SKM-1 (cell line): ENCODE results near the gene EMSY.

Experiments used
- DNase-seq: peaks from one replicate; lab custom pipeline; 2025; ENCODE audit not compliant: unreplicated experiment; lab: John Stamatoyannopoulos, UW

Gene EMSY

GRCh38 chr11:76523786-76524436 lies 79.1 kb downstream of the EMSY start:
- DNase-seq: no peak

- no peak for DNase-seq
These were observed 79.6 kb downstream of the EMSY start for GRCh38 chr11:76524461-76524860.

GRCh38 chr11:76524919-76525318 lies 80.1 kb downstream of the EMSY start:
- DNase-seq: no peak

- DNase-seq: no peak
These were observed 82.1 kb downstream of the EMSY start for GRCh38 chr11:76526878-76527277.

GRCh38 chr11:76542436-76542835 lies 97.6 kb downstream of the EMSY start:
- DNase-seq: no peak

GRCh38 chr11:76543006-76543703 lies 98.3 kb downstream of the EMSY start:
- no peak for DNase-seq

- DNase-seq: no peak
These were observed 106.0 kb downstream of the EMSY start for GRCh38 chr11:76550781-76551180.

- no peak for DNase-seq
These were observed 106.6 kb downstream of the EMSY start for GRCh38 chr11:76551400-76551799.

GRCh38 chr11:76552987-76553386 lies 108.2 kb downstream of the EMSY start:
- no peak for DNase-seq

GRCh38 chr11:76553554-76554476 lies 109.0 kb downstream of the EMSY start:
- no peak for DNase-seq

GRCh38 chr11:76554767-76555166 lies 109.9 kb downstream of the EMSY start:
- no peak for DNase-seq

- DNase-seq: no peak
These were observed 112.6 kb downstream of the EMSY start for GRCh38 chr11:76557466-76557865.

GRCh38 chr11:76558473-76558872 lies 113.7 kb downstream of the EMSY start:
- no peak for DNase-seq

GRCh38 chr11:76558891-76559290 lies 114.1 kb downstream of the EMSY start:
- DNase-seq: no peak

- DNase-seq: no peak
These were observed 114.5 kb downstream of the EMSY start for GRCh38 chr11:76559346-76559745.

- no peak for DNase-seq
These were observed 115.4 kb downstream of the EMSY start for GRCh38 chr11:76560219-76560618.

- DNase-seq: no peak
These were observed 116.4 kb downstream of the EMSY start for GRCh38 chr11:76561245-76561644.

GRCh38 chr11:76562541-76562940 lies 117.7 kb downstream of the EMSY start:
- no peak for DNase-seq

- no peak for DNase-seq
These were observed 119.5 kb downstream of the EMSY start for GRCh38 chr11:76564364-76564763.

GRCh38 chr11:76566811-76567210 lies 122.0 kb downstream of the EMSY start:
- no peak for DNase-seq

GRCh38 chr11:76567261-76567660 lies 122.4 kb downstream of the EMSY start:
- no peak for DNase-seq

GRCh38 chr11:76568139-76568538 lies 123.3 kb downstream of the EMSY start:
- DNase-seq: no peak
